GM19099 (cell line): ENCODE results near the gene FRRS1L.

Experiments
- POLR2A ChIP-seq: IDR thresholded peaks from 3 replicates; pipeline ENCODE4 v1.6.1; 2011; ENCODE audit warnings: low read depth; ENCODE audit not compliant: insufficient read length; ENCODE audit errors: extremely low read depth

Gene FRRS1L

DNA sequence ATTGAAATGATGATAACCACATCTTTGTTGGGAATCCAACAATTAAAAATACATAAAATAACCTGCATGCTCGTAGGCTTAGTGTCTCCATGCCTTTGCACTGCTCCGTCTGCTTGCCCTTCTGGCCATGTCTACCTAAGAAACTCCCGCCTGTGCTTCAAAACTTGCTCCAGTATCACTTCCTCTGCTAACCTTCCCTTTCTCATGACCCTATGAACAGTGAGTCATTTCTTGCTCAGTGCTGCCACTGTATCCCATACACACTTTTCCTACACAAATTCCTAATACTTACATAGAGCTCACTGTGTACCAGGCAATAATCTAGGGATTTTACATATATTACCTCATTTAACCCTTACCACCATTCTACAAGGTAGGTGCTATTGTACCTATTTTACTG is 80.8 kb downstream of the FRRS1L start:
- no peak for TF ChIP-seq POLR2A

DNA sequence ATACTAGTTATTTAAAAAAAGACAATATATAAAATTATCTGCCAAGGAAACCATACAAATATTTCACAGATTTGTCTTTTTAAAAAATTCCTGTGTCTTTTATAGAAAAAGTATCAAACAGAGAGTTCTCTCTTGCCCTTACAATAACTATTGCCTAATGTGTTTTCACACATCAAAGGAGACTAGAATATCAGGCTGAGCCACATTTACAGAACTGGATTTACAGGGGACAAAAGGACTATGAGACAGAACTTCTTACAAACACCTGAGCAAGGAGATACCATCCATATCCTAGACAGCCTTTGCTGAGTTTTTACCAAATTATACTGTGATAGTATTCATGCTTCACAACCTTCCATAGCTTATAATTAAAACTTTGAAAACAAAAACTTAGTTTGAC is 81.5 kb downstream of the FRRS1L start:
- no peak for TF ChIP-seq POLR2A

DNA sequence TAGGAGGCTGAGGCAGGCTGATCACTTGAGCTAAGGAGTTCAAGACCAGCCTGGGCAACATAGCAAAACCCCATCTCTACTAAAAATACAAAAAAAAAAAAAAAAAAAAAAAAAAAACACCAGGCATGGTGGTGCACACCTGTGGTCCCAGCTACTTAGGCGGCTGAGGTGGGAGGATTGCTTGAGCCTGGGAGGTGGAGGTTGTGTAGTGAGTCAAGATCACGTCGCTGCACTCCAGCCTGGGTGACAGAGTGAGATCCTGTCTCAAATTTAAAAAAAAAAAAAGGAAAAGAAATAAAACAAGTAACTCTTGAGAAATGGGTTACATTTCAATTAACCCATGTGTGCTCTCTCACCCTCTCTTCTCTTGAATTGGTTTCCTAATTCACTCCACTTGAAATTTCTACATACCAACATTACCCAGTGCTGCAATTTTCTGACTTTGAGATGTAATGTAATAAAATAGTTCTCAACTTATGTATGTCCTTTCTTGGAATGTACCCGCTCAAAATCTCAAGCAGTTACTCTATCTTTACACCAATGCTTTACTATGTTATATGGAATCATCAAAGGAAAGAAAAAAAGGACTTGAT is 83.1 kb downstream of the FRRS1L start:
- TF ChIP-seq POLR2A: no peak

DNA sequence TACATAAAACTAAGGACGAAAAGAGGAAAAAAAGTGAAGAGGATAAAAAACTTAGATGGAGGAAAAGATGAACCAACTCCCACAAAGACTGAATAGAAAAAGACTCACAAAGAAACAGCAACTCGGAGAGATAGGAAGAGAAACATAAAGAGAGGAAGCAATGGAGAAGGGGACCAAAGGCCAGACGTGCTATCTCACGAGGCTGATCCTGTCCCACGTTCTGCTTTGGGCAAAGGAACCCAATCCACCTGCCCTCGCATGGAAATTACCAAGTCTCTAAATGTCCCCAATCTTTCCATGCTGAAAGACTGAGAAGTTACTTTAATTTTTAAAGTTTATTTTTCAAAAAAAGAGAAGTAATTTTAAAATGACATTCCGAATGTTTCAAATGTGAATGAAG is 83.9 kb downstream of the FRRS1L start:
- TF ChIP-seq POLR2A: no peak

DNA sequence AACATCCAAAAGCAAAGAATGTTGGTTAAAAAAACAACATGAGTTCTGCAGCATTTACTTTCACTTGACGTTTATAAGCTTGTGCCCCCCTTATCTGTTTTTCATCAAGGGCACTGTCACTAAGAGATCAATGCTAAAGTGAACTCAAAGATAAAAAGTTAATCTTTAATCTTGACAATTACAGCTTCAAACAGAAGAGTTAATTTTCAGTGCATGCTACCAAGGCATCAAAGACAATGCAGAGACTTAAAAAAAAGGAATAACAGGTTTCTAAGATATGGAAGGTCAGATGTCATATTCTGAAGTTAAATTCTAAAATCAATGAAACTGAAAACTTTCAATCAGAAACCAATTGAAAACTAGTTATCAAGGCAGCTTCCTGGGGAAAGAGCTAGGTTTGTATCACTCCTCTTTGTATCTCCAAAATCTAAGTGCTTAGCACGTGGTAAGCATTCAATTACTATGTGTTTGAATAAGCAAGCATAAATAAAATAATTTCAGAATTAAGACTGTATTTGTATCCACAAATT is 84.9 kb downstream of the FRRS1L start:
- no peak for TF ChIP-seq POLR2A
